ELF-1 (cell line): ENCODE measurements around the gene OBSL1.

ENCODE experiments used
- DNase-seq: peaks from one replicate; pipeline ENCODE4 v3.0.0-alpha.2; 2016; ENCODE audit warnings: low read depth, low spot score

Gene OBSL1

DNA sequence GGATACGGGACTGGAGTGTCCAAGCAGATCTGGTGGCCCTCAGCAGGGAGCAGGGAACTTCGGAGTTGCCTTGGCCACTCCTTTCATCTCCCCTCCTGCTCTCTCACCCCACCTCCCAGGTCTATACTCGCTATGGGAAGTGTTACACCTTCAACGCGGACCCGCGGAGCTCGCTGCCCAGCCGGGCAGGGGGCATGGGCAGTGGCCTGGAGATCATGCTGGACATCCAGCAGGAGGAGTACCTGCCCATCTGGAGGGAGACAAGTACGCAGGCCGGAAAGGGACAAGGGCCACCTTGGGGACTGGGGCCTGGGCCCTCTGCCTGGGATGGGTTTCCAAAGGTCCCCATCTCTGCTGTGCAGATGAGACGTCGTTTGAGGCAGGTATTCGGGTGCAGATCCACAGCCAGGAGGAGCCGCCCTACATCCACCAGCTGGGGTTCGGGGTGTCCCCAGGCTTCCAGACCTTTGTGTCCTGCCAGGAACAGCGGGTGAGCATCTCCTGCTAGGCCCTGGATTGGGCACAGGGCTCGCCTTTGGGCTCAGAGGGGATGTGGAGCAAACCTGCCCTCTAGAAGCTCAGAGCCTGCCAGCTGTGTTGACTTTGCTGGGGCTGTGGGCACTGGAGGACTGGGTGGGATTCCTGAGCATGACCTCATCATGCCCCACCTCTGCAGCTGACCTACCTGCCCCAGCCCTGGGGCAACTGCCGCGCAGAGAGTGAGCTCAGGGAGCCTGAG lies 39.5 kb downstream of the OBSL1 start:
- peak; percentile 68 for DNase-seq

DNA sequence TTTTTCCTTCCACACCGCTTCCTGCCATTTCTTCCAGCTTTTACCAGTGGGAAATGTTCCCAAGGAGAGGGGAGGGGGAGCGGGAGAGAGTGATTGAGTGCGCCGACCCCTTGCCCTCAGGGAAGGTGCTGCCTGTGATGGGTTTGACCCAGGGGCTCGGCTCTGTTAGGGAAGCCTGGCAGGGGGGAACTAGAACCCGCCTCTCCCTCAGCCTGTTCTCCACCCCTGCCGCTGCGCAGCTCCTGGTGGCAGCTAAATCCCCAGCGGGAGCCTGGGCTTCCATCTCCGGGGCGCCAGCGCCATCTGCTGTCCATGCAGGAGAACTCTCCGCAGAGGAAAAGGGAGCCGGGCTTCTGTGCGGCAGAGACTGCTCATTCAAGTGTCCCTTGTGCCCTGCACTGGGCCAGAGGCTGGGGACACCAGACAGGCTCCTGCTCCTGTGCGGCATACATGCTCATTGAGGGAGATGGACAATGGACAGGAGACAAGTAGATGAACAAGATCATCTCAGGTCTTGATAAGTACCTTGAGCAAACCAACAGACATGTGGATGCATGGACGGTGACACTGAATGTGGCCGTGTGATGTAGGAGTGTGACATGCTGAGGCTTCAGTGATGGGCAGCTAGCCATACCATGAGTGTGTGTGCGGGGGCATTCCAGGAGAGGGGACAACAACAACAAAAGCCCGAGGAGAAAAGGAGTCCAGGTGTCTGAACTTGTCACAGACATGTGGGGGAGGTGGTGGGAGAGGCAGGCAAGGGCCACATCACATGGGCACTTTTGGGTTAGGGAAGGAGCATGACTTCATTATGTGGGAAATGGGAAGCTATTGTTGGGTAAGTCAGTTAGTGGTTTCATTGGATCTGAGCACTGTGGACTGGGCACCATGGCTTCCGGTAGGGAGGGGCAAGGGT lies 41.0 kb downstream of the OBSL1 start:
- peak; percentile 93 for DNase-seq

DNA sequence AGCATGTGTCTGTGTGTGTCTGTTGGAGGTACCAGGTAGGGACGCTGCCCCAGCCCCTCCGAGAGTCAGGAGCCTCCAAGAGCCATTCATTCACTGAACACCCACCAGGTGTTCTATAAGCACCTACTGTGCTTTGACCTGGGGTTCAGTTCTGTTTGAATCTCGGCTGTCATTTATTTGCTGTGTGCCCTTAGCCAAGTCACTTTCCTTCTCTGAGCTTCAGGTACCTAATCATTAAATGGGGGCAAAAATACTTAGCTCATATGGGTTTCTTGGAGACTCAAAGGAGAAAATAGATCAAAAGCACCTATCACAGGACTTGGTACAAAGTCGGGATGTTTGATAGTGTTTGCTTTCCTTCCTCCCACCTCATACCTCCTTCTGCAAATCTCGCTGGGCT lies 43.9 kb downstream of the OBSL1 start:
- DNase-seq: no peak

DNA sequence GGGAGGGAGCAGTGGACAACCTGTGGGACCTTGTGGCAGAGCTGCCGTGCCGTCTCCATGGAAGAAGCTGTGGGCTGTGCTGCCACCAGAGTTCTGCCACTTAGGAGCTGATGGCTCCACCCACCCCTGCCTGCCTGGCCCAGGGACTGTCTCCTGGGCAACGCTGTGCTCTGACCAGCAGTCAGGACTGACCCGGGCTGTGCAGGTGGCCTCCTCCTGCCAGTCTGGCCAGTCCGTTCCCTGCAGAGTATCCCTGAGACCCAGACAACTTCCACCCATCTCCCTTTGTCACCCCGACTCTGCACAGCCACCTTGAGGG lies 44.3 kb downstream of the OBSL1 start:
- no peak for DNase-seq

DNA sequence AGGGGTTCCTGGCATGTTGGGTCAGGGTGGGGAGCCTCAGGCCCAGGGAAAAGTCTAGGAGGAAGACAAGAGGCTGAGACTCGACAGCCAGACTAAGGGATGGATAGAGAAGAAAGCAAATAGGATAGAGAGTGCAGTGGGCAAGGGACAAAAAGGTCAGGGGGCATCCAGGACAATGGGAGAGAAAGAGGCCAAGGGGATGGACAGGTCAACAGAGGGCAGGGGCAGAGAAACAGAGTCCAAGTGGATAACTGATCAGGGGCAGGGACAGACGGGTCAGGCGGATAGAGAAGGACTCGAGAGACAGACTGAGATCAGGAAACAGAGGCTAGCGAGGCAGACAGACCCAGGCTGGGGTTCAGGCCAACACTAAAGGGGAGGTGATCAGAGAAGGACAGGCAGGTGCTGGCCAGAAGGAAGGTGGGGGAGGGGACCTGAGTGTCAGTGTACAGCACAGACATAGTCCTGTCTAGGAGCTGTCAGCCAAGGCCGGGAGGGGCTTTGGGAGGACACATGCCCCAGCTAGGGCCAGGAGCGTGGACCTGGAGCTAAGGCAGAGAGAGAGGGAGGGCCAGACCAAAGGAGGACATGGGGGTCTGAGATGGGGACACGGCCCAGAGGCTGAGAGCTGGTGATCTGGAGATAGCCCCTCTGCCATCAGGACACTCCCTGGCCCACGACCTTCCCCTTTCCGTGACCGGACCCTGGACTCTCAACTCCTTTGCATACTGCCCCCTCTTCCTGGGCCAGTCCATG lies 44.8 kb downstream of the OBSL1 start:
- DNase-seq: no peak

DNA sequence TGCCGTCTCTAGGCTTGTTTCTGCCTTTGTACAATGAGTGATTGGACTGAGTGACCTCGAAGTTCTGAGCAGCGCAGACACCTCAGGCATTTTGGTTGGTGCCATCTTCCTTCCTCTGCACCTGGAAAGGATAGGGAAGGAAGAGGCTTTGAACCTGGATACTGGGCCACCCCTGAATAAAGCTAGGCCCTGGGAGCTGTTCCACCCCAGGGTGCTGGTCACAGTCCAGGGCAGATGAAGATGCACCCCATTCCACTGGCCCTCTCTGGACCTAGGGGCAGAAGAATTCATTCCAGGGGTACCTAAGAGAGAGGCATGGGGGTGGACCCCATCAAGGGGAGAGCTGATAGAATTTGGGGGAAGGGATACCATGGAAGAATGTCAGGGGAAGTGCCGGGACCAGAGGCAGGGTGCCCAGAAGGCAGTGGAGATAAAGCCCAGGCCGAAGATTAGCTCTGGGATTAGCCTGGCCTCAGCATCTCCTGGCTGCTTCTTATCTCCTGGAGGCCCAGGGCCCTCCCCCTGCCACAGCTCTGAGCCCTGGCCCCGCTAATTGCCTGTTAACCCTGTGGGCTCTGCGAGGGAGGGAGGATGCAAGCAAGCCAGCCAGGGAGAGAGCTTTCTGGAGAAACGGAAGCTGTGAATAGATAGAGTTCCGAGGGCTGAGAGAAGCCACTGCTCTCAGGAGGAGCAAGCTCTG lies 45.7 kb downstream of the OBSL1 start:
- DNase-seq: peak; percentile 87

DNA sequence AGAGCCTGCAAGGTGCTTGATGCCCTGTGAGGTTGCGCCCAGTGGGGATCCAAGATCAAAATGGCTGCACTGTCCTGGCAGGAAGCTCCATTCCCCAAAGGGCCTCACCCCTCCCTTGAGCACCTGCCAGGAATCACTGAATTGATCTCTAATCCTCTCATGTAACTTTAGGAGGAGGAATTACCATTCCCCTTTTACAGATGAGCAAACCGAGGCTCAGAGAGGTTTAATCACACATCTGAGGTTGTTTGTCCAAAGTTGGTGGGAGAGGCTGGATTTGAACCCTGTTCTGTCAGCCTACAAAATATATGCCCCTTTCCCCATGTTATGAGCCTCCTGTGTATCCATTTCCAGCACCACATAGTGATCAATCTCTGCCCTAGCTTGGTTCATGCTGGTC lies 46.5 kb downstream of the OBSL1 start:
- DNase-seq: no peak

DNA sequence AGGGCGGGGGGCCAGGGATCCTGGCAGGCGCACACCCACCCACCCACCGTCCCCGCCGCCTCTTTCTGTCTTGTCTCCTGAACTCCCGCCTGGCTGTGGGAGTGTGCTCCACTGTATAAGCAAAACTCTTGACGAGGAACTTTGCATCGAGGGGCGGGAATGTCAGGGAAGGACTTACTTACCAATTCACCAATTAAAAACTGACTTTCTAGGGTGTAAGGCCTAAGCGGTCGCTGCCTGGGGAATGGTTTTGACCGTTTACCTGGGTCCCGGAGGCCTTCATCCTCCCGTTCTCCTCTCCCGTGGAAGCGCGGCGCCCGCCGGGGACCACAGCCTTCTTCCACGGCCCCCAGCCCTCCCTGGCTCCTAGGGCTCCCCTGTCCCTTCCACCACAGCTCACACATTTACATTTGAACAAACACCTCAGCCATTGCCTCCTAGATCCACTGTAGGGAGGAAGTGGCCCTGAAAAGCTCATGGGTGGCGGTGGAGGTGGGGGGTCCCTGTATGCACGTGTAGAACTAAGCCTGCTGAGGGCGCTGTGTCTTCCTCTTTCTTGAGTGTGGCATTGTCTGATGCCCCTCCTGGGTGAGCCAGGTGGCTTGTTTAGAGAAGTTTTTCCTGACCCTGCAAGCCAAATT lies 48.2 kb downstream of the OBSL1 start:
- no peak for DNase-seq

DNA sequence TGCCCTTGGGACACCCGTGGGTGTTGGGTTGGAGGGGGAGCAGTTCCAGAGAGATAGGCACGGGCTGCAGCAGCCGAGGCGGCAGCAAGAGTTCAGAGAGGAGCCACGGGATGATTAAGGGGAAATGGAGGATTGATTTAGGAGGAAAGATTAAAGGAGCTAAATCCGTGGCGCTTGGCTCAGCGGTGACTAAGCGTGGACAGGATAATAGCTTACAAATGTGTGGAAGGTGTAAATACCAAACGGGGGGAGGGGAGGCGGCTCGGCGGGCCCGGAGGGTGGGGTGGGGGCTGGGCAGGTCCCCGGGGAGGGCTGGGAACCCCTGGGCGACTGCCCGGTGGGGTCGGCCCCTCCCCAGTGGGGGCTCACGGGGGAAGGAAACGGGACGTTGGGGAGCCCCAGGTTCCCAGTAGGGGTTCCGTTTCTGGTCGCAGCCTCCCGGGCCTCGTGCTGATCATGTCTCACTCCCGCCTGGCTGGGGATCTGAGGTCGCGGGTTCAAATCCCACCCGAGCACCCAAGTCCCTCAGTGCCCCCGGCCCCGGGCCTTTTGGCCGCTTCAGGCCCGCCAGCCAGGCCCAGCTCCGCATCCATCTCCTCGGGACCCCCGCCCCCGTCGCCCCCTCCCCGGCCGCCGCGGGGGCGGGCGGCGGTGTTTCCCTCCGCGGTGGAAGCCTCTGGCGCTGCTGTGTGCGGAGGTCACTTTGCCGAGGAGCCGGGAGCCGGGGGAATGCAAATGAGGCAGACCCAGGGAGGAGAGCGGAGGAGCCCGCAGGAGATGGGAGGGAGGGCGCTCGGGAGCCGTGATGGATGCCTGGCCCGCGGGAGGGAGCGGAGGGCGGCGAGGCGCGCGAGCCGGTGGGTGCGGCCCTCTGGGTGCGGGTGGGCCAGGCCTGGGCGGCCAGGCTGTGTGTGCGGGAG lies 49.0 kb downstream of the OBSL1 start:
- peak; percentile 72 for DNase-seq

DNA sequence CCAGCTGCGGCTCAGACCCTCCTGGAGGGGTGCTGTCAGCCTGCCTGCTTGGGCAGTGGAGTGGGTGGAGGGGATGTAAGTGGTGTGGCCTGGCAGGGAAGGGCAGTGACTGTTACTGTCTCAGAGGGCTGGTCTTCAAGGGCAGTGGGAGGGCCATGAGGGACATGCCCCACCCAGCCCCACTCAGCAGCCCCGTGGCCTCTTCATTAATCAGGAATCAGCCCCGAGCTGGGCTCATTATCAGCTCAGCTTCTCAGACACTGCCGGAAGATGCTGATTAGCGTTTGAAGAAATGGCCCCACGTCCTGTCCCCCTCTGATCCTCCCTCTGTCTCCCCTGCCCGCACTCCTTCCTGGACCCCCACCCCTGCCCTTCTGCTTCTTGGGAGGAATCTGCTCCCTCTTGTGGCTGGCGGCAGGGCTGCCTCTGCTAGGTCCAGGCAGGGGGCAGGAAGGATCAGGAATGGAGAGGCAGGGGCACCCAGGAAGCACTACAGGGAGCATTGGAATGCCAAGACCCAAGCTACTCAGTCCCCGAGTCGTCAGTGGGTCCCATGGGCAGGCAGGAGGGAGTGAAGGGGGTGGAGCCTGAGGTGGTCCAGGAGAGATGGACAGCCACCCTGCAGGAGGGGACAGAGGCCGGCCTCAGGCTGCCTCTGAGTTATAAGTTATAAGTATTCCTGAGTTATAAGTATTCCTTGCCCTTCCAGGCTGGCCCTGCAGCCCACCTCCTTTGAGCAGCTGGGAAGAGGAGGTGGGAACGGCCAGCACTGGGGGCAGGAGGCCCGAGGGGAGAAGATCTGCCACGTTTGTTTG lies 50.1 kb downstream of the OBSL1 start:
- peak; percentile 84 for DNase-seq

DNA sequence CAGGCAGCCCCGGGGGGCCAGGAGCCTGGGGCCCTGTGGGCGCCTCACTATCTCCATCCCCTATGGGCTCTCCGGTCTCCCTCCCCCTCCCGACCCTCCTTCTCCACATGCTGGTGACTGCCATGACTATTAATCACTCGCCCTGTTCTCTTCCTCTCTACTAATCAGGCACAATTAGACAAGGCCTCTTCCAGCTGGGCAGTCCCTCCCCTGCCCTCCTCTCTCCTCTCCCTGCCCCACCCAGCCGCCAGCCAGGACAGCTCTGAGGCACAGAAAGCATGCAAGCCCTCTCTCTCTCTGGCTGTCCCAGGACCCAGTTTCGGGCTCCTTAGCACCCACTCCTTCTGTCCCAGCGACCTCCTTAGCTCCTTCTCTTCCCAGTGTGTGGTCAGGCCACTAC lies 51.3 kb downstream of the OBSL1 start:
- DNase-seq: peak; percentile 4

DNA sequence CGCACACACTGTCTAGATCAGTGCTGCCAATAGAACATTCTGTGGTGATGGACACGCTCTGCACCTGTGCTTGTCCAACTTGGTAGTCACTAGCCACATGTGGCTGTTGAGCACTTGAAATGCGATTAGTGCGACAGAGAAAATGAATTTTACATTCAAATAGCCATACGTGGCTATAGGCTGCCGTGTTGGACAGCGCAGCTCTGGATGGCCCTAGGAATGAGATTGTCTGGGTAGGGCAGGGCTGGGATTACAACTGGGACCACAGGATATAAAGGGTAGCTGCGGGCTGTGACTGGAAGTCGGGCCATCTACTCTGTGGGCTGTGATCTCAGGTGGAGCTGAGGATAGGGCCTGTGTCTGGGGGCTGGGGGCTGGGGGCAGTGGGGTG lies 51.8 kb downstream of the OBSL1 start:
- no peak for DNase-seq

DNA sequence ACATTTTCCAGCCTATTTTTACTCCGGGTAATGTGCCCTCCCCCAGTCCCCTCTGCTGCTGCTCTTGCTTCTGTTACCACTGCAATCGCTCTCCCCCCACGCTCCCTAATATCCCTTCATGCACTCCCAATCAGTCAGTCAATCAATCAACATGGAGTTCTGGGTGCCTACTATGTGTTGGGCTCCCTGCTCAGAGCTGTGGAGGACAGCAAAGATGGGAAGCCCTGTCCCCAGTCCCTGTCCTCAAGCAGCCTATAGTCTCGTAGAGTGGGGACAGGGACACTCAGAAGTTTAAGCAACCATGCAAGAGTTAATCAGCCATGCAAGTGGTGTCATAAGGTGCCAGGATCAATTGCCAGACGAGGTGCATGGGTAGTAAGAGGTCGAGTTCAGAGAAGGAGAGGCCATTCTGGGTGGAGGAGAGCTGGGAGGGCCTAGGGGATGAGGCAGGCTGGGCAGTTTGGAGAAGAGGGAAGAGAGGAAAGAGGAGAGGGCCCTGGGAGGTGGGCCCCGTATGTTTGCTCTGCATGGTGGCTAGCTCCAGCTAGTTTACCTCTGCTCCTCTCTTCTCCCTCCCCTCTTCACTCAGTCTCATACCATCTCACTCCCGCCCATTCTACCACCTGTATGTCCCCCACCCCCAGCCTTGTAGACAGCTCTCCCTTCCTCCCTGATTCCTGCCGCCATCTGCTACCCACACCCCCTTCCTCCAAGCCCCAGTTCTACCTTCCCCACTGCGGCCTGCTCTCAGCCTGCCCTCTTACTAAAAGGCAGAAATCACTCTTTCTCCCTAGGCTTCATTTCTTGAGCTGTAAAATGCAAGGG lies 53.2 kb downstream of the OBSL1 start:
- no peak for DNase-seq

DNA sequence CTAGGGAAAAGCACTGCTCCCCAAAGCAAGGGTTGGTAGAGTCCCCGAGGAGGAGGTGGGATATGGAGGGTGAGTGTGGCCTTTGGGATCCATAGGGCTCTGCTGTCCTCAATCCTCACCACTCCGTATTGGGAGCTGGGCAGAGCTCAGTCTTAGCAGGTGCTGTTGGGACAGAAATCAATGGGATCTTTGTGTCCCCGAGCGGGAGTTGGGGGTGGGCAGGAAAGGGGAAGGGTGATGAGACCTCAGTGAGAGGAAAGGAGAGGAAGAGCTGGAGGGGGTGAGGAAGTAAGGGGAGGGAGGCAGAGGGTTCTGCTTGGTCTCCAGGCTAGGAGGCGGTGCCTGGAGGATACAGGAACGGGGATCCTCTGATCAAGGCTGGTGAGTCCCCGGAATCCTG lies 54.5 kb downstream of the OBSL1 start:
- DNase-seq: no peak

DNA sequence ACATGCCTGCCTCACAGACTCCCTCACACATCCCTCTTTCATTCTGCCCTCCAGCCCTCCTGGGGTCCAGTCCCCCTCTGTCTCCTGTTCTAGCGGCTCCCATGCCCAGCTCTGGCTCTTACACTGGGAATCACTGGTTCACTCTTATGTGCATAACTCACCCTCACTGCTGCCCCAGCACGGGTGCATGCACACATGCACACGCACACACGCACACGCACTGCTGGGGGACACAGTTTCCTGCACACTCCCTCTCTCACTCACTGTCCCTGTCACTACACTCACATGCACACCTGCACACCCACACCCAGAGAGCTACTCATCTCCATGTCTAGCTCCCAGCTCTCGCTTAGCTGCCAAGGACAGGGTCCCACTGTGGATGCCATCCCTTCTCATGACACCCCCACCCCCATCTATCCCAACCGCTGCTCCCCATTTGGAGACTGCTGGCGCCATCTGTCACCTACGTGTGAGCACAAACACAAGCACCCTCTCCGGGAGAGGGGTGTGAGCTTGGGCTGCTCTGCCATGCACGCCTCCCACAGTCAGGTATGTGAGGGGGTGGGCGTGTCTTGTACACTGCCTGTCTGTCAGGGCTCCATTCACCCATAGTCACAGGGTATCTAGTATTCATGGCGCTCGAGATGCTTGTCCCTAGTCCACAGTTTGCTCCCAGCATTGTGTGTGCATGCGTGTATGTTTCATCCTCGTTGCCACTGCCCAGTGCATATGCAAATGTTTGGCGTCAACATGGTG lies 55.3 kb downstream of the OBSL1 start:
- no peak for DNase-seq

DNA sequence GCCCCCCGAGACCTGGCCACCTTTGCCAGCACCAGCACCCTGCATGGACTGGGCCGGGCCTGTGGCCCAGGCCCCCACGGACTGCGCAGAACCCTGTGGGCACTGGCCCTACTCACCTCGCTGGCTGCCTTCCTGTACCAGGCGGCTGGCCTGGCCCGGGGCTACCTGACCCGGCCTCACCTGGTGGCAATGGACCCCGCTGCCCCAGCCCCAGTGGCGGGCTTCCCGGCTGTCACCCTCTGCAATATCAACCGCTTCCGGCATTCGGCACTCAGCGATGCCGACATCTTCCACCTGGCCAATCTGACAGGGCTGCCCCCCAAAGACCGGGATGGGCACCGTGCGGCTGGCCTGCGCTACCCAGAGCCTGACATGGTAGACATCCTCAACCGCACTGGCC lies 56.5 kb downstream of the OBSL1 start:
- DNase-seq: no peak

DNA sequence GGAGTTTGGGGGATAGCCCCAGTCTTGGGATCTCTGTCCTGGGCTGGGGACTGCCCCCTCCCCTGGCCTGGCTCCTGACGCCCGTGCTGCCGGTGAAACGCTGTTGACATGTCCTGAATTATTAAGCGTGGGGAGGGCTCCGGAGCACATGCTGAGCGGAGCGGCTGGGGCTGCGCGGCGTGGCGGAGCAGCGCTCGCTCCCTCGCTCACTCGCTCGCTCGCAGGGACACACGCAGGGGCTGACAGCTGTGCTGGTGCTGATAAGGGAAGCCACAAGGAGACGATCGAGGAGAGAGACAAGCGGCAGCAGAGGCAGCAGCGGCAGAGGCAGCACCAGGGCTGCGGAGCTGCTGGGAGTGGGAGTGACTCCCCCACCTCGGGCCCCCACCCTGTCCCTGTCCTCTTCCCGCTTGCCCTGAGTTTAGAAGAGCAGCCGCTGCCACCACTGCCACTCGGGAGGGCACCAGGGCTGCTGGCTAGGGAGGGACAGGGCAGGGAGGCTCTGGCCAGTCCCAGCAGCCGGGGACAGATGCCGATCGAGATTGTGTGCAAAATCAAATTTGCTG lies 57.1 kb downstream of the OBSL1 start, which contains the start of gene ASIC4:
Gene ASIC4 (plus strand): TSS at position 287 of the 566 bp plus-strand sequence. CDS start 243 bp downstream, at position 530.
- peak; percentile 43 for DNase-seq
